ENCODE measurements around the gene PDGFA.

The PDGFA gene

DNA sequence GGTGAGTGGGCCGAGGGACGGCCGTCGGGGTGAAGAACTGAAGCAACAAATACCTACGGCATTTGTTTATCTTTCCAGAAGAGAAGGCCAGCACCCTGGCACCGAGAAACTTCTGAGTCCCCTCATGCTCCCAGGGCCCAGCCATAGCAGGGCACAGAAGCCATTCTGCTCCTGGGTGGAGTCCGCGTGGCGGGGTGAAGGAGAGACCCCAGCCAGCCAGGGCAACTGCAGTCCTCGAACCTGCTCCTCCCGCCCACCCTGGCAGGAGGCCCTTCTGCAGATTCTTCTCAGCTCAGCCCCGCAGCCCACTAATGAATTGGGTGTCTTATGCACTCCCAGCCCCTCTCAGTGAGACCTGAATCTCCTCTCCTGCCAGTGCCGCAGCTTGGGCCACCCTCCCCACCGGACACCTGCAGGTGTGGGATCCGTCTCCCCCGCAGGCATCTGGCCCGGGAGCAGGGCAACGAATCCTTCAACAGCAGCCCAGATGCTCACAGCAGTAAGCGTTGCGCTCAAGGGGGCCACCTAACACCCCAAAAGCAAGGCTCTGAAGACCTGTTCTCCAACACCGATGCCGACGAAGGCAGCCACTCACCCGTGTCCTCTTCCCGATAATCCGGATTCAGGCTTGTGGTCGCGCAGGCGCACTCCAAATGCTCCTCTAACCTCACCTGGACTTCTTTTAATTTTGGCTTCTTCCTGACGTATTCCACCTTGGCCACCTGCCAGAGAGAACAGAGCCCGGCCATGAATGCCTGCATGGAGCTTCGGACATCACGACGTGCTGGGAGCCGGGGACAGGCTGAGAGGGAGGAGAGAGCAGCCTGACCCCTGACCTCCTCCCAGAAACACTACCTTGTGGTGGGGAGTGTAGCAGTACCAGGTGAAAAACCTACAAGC lies 18.9 kb downstream of the PDGFA start:
- Histone ChIP-seq H3K27me3 (ENCODE audit: insufficient read depth, poor library complexity, severe bottlenecking) (no peaks in the 10 kb centered on the region), H3K9me3 (ENCODE audit: severe bottlenecking) (no peaks in the 10 kb centered on the region), H3K4me1 (ENCODE audit: insufficient read depth, poor library complexity, severe bottlenecking) (peaks cover 7% of the 10 kb centered on the region), H3K27ac (ENCODE audit: poor library complexity, severe bottlenecking) (no peak overlapping the region), H3K36me3 (ENCODE audit: low read depth) (peaks cover 80% of the 10 kb centered on the region), H3K4me3 (ENCODE audit: severe bottlenecking) (no peak overlapping the region)
- ATAC-seq (ENCODE audit: low read depth), result no peak
- peak; percentile 59 for DNase-seq (ENCODE audit: low spot score)
- TF ChIP-seq, protein P1, sequence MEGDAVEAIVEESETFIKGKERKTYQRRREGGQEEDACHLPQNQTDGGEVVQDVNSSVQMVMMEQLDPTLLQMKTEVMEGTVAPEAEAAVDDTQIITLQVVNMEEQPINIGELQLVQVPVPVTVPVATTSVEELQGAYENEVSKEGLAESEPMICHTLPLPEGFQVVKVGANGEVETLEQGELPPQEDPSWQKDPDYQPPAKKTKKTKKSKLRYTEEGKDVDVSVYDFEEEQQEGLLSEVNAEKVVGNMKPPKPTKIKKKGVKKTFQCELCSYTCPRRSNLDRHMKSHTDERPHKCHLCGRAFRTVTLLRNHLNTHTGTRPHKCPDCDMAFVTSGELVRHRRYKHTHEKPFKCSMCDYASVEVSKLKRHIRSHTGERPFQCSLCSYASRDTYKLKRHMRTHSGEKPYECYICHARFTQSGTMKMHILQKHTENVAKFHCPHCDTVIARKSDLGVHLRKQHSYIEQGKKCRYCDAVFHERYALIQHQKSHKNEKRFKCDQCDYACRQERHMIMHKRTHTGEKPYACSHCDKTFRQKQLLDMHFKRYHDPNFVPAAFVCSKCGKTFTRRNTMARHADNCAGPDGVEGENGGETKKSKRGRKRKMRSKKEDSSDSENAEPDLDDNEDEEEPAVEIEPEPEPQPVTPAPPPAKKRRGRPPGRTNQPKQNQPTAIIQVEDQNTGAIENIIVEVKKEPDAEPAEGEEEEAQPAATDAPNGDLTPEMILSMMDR (IDR thresholded peaks at IDR 0.05; ENCODE audit: poor library complexity, severe bottlenecking), result no peak

DNA sequence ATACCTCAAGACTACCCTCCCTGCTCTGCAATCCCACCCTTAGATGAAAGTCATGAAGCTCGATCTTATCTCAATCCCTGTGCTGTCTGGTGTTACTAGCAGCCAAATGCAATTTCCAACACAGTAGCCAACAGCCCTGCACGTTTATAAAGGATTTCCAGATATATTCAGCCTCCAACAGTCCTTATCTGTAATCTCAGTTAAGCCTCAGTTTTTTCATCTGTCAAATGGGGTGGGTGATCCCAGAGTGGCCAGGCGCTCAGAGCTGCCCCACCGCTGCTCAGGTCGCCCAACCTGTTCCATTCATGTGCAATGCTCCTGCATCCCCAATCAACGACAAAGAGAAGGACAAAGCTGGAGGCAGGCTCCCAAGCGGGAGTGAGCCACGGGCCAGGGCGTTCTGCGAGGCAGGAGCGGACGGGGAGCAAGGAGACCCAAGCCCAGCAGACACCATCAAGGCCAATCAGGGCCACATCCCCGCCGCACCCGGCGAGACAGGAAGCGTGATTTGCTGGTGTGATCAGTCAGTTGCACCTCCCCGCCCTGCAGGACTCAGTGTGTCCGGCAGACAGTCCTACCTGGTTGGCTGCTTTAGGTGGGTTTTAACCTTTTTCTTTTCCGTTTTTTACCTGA lies 19.7 kb downstream of the PDGFA start:
- H3K9me3 ChIP-seq (ENCODE audit: severe bottlenecking), result no peaks in the 10 kb centered on the region
- H3K4me1 ChIP-seq (ENCODE audit: insufficient read depth, poor library complexity, severe bottlenecking), result peaks cover 7% of the 10 kb centered on the region
- ATAC-seq (ENCODE audit: low read depth) (no peak), DNase-seq (ENCODE audit: low spot score) (peak; percentile 56)
- TF ChIP-seq, protein P1 (IDR thresholded peaks at IDR 0.05; ENCODE audit: poor library complexity, severe bottlenecking), result no peak
- H3K27ac ChIP-seq (ENCODE audit: poor library complexity, severe bottlenecking), result no peak overlapping the region
- H3K27me3 ChIP-seq (ENCODE audit: insufficient read depth, poor library complexity, severe bottlenecking), result no peaks in the 10 kb centered on the region
- peaks cover 72% of the 10 kb centered on the region for H3K36me3 ChIP-seq (ENCODE audit: low read depth)
- no peak overlapping the region for H3K4me3 ChIP-seq (ENCODE audit: severe bottlenecking)

DNA sequence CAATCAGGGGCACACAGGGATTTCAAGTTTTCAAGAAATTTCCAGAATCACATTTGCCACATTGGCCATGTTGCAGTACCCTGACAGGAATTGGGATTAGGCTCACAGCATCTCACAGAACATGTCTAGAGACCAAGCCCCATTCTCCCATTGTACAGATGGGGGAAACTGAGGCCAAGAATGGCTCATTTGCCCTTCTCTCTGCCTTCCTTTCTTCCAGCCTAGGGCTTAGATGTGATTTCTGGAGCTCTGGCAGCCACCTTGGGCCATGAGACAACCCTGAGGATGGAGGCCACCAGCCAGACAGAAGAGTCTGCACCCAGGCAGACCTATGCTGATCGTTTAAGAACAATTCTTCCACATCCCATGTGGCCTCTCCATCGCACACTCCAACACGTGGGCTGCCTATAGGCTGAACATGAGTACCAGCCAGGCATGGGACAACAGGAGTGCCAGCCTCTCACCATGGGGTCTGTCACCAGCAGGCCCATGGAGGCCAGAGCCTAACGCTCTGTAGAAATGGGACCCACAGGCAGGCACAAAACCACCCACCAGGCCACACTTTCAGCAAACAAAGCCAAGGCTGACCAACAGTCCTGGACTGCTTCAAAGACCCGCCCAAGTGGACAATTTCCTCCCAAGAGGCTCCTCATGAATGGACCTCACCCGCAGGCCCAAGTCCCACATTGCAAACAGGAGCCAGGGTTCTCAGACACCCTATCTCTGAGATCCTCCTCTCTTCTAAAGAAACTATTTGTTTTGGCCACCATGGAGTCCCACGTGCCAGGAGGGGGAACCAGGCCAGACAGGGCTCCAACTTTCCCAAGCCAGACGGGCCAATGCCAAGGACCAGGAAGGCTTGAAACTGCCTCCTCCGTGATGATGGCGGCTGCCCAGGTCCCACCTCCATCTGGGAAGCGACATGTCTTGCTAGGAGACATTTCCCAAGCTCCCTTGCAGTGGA lies 20.7 kb downstream of the PDGFA start:
- TF ChIP-seq, protein P1 (IDR thresholded peaks at IDR 0.05; ENCODE audit: poor library complexity, severe bottlenecking), result no peak
- Histone ChIP-seq H3K27ac (ENCODE audit: poor library complexity, severe bottlenecking) (no peak overlapping the region), H3K4me1 (ENCODE audit: insufficient read depth, poor library complexity, severe bottlenecking) (peaks cover 7% of the 10 kb centered on the region), H3K4me3 (ENCODE audit: severe bottlenecking) (no peak overlapping the region), H3K27me3 (ENCODE audit: insufficient read depth, poor library complexity, severe bottlenecking) (no peaks in the 10 kb centered on the region), H3K9me3 (ENCODE audit: severe bottlenecking) (no peaks in the 10 kb centered on the region), H3K36me3 (ENCODE audit: low read depth) (peaks cover 67% of the 10 kb centered on the region)
- peak; percentile 56 for DNase-seq (ENCODE audit: low spot score)
- ATAC-seq (ENCODE audit: low read depth), result no peak

DNA sequence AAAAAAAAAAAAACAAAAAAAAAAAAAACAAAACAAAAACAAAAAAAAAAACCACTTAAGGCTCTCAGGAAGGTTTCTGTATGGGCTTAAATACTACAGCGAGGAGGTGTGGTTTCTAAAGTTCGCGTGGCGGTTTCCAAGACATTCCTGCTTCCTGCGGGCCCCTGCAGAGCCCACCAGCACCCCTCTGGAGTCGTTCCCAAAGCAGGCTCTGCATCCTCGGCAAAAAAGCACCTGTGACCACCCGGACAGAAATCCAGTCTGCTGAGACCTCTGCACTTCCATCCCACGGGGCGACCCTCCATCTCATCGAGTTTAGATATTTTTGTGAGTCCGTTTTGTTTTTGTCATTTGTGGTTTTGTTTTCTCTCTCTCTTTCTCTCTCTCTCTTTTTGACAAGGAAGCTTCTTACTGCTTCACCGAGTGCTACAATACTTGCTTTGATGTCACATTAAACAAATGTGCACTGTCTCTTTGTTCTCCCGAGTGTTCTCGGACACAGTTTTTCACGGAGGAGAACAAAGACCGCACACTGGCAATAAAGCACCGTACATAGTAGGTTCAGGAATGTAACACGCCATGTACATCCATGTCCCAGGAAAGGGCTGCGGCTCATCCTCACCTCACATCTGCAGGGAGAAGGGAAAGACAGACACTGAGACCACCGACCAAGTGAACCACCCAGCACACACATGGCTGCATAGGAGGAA lies 21.5 kb downstream of the PDGFA start:
- Histone ChIP-seq H3K4me3 (ENCODE audit: severe bottlenecking) (no peak overlapping the region), H3K4me1 (ENCODE audit: insufficient read depth, poor library complexity, severe bottlenecking) (peaks cover 7% of the 10 kb centered on the region), H3K36me3 (ENCODE audit: low read depth) (peaks cover 65% of the 10 kb centered on the region), H3K9me3 (ENCODE audit: severe bottlenecking) (no peaks in the 10 kb centered on the region), H3K27me3 (ENCODE audit: insufficient read depth, poor library complexity, severe bottlenecking) (no peaks in the 10 kb centered on the region), H3K27ac (ENCODE audit: poor library complexity, severe bottlenecking) (no peak overlapping the region)
- DNase-seq (ENCODE audit: low spot score), result no peak
- TF ChIP-seq, protein P1 (IDR thresholded peaks at IDR 0.05; ENCODE audit: poor library complexity, severe bottlenecking), result no peak
- no peak for ATAC-seq (ENCODE audit: low read depth)

Measured in RWPE2 (cell line).